OCI-LY3 (cell line): ENCODE data around the gene FANCM.

Source experiments
- CTCF ChIP-seq: fragments of 200-600, 300-600 bp; sonication (generic); IDR thresholded peaks from 2 replicates; pipeline ENCODE4 v1.5.1; 2014; ENCODE audit warnings: antibody characterized with exemption, low read length, low read depth
- EZH2phosphoT487 ChIP-seq: fragments of 200-600 bp; shearing (Covaris generic); IDR thresholded peaks from 2 replicates; pipeline ENCODE4 v1.6.1; 2018; ENCODE audit warnings: antibody characterized with exemption, mixed run types, low read depth

GRCh38 chr14:45096218-45096617 lies 39.5 kb upstream of the FANCM start:
- TF ChIP-seq CTCF (no peak), EZH2phosphoT487 (no peak)
